Psoas muscle (tissue), 8 donors: ENCODE measurements around the gene ZC3H15. TPM values are rescaled to one million over a fixed set of nuclear protein-coding genes. Genes with fewer than 3 reads are reported as not detected.
"Not testable (repeated sequence)": the region's sequence is repeated elsewhere in the genome, so short reads cannot be mapped to it uniquely, and the experiment has no call there.

ENCODE experiments used
- ATAC-seq, 4 donors: fragments of 200-7000 bp; cut with Tn5 transposase; one replicate each; pipeline ENCODE4 v1.9.1; 2020; ENCODE audit warnings: moderate library complexity in 3 of 4, mild to moderate bottlenecking in 2 of 4
- DNase-seq, 2 donors: peaks; one replicate each; pipeline ENCODE4 v3.0.0-alpha.2; 2020
- H3K27ac ChIP-seq: fragments of 200-600 bp; one replicate; pipeline ENCODE4 v1.8.0; 2022
- H3K27me3 ChIP-seq, 3 donors: fragments of 200-600 bp in 1 of 3; one replicate each; pipeline versions ENCODE4 v1.6.1 to v1.8.0; 2013 to 2022; ENCODE audit warnings: low read length in 2 of 3, mild to moderate bottlenecking in 2 of 3, moderate library complexity in 1 of 3; ENCODE audit not compliant: insufficient read depth in 3 of 3
- H3K36me3 ChIP-seq, 2 donors: fragments of 200-600 bp in 1 of 2; one replicate each; pipeline versions ENCODE4 v1.6.1 to v1.8.0; 2013 to 2022; ENCODE audit warnings: low read depth in 1 of 2, mild to moderate bottlenecking in 1 of 2, moderate library complexity in 1 of 2; ENCODE audit not compliant: insufficient read depth in 1 of 2
- H3K4me1 ChIP-seq: fragments of 200-600 bp; one replicate; pipeline ENCODE4 v1.8.0; 2022
- H3K4me3 ChIP-seq: fragments of 200-600 bp; one replicate; pipeline ENCODE4 v1.8.0; 2022; ENCODE audit warnings: mild to moderate bottlenecking
- H3K9me3 ChIP-seq: fragments of 200-600 bp; one replicate; pipeline ENCODE4 v1.8.0; 2022
- CTCF ChIP-seq: fragments of 200-600 bp; IDR thresholded peaks from one replicate; pipeline ENCODE4 v1.8.0; 2022; ENCODE audit warnings: antibody characterized with exemption
- WGBS, 3 donors: extraction: QIAGEN DNeasy Blood & Tissue Kit; methylation state at CpG; one replicate each; pipeline versions ENCODE4 v1.1.6 to v1.1.7; 2013; 5-methylcytosine and 5-hydroxymethylcytosine counted together
- intact Hi-C, 2 donors: fragments of 100-400 bp; cut with DNase I; formaldehyde crosslinking; loops; one replicate each; pipeline versions ENCODE4 v1.11.0 to v1.14.2; 2022
- polyA plus RNA-seq, 3 donors: library from polyadenylated mRNA; stranded (reverse); fragments of 200-250 nt; gene quantifications; one replicate each; pipeline ENCODE4 v1.2.3, GENCODE V29; 2013
- total RNA-seq, 4 donors: library from RNA; stranded (reverse); fragmentation: NEBNext Ultra II Directional in 2 of 4; extraction: Animal tissue kit (Norgen Biotek cat#: 25700) in 2 of 4; gene quantifications; one replicate each; pipeline versions ENCODE4 v1.2.1 to v1.2.4, GENCODE V29; 2021 to 2023
- donor health status: healthy with polysubstance abuse.
- donor health status: DM: no; HTN: no; CAD: no; lungs with moderate emphysema.
- donor health status: Bipolar disorder and iron deficiency.
- donor health status: healthy.
- donor health status: DM: yes; HTN: yes; CAD: no.
- donor health status: DM: no; HTN: no; CAD: no.
- donor health status: DM: no; HTN: no; CAD: no.
- donor health status: DM: yes; HTN: yes; CAD: no.

Gene ZC3H15
- total and polyA plus RNA-seq, 7 donors = 31.1 to 83.8 (median 55.0) TPM

GRCh38 chr2:186459009-186459408, 27.1 kb upstream of the ZC3H15 start:
- 76 to 81% (median 81%) methylated on average over 2 of the region's 2 CpGs for WGBS, 3 donors
- intact Hi-C loops = no loop called here
- DNase-seq = no peak
- Histone ChIP-seq H3K4me3 (no peak overlapping the region), H3K27ac (no peak overlapping the region), H3K27me3 (no peaks in the 10 kb centered on the region), H3K4me1 (no peaks in the 10 kb centered on the region), H3K36me3 (peaks cover 0 to 13% of the 10 kb centered on the region in 2 donors), H3K9me3 (no peaks in the 10 kb centered on the region)
- ATAC-seq = peak in 1 of 4 donors; percentile 52
- peak; percentile 34 for TF ChIP-seq CTCF

- no peaks in the 10 kb centered on the region for H3K4me1 ChIP-seq
- WGBS, 3 donors = 43 to 58% (median 44%) methylated on average over 1 of the region's 1 CpG
- no peak overlapping the region for H3K27ac ChIP-seq
- no peak overlapping the region for H3K4me3 ChIP-seq
- peak; percentile 38 for TF ChIP-seq CTCF
- intact Hi-C loops = no loop called here
- H3K27me3 ChIP-seq = no peaks in the 10 kb centered on the region
- peaks cover 0 to 9% of the 10 kb centered on the region in 2 donors for H3K36me3 ChIP-seq
- no peak for ATAC-seq
- DNase-seq = no peak
- no peaks in the 10 kb centered on the region for H3K9me3 ChIP-seq
Observed at GRCh38 chr2:186460465-186460864, 25.6 kb upstream of the ZC3H15 start.

- TF ChIP-seq CTCF = no peak
- Histone ChIP-seq H3K4me3 (no peak overlapping the region), H3K9me3 (peaks cover 17% of the 10 kb centered on the region), H3K27me3 (no peaks in the 10 kb centered on the region), H3K36me3 (no peaks in the 10 kb centered on the region), H3K27ac (no peak overlapping the region), H3K4me1 (no peaks in the 10 kb centered on the region)
- intact Hi-C loops = no loop called here
- no peak for ATAC-seq
- DNase-seq = no peak
Observed at GRCh38 chr2:186466743-186467142, 19.3 kb upstream of the ZC3H15 start.

GRCh38 chr2:186467421-186467820, 18.6 kb upstream of the ZC3H15 start:
- no peaks in the 10 kb centered on the region for H3K27me3 ChIP-seq
- no peak overlapping the region for H3K27ac ChIP-seq
- no peaks in the 10 kb centered on the region for H3K36me3 ChIP-seq
- no peaks in the 10 kb centered on the region for H3K4me1 ChIP-seq
- H3K9me3 ChIP-seq = peaks cover 17% of the 10 kb centered on the region
- ATAC-seq = no peak
- no peak for TF ChIP-seq CTCF
- DNase-seq = no peak
- WGBS, 3 donors = 90 to 100% (median 92%) methylated on average over 2 of the region's 2 CpGs
- H3K4me3 ChIP-seq = no peak overlapping the region
- intact Hi-C loops = no loop called here

- H3K9me3 ChIP-seq, H3K4me3 ChIP-seq, H3K27me3 ChIP-seq, H3K4me1 ChIP-seq, intact Hi-C loops, H3K36me3 ChIP-seq, H3K27ac ChIP-seq, ATAC-seq, DNase-seq: not testable (repeated sequence)
- WGBS, 3 donors = 94 to 100% (median 95%) methylated on average over 7 to 41 of the region's 49 CpGs
Observed at GRCh38 chr2:186472722-186473493, 13.2 kb upstream of the ZC3H15 start.

- H3K36me3 ChIP-seq, H3K27me3 ChIP-seq, H3K4me3 ChIP-seq, ATAC-seq, intact Hi-C loops, H3K27ac ChIP-seq, H3K4me1 ChIP-seq, H3K9me3 ChIP-seq, DNase-seq: not testable (repeated sequence)
- WGBS, 3 donors = 93 to 100% (median 93%) methylated on average over 1 of the region's 1 CpG
Observed at GRCh38 chr2:186474239-186474638, 11.8 kb upstream of the ZC3H15 start.
